Body of pancreas (tissue), 4 donors: Measurements from ENCODE around the gene RRM1.

Source experiments
- POLR2A ChIP-seq, 3 donors: fragments of 450-650 bp; IDR thresholded peaks; one replicate each; pipeline ENCODE4 v1.6.1; 2016; ENCODE audit warnings: antibody characterized with exemption in 3 of 3, mild to moderate bottlenecking in 2 of 3
- TF ChIP-seq, protein P1 (sequence below), 7 experiments: fragments of 450-650 bp in 4 of 7; fragments of 200-600 bp in 3 of 7; sonication (generic) in 3 of 7; IDR thresholded peaks; one replicate each; pipeline ENCODE4 v1.5.1; 2016 to 2019; ENCODE audit warnings: antibody characterized with exemption in 7 of 7

DNA sequence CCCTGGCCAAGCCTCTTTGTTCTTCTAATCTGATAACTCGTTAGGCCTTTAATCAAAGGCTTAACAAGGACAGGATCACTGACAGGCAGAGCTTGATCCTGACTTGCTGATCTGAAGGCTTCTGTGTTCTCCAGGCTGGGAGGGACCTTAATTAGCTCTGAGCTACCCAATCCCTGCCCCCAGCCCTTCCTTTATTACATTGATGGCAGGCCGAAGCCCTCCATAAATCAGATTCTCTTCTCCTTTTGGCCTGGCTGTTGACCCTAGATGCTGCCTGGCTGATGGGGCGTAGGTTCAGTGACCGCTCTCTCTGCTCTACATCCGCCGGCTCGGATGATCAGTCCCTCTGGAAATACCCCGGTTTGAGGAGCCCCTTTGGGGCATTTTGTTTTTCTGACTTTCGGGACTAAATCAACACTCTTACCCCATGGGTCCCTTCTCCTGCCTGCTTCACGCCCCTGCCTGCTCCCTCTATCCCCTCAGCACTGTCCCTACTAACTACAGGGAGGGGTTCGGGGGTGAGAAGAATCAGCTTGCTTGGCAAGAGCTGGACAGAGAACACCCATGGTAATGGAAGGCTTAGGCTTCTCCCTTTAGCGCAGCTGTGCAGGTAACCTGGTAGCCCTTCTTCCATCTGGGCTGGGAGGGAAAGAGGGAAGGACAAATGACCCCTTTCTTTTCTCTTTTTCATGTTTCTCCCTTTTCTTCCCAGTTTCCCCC is 10.0 kb upstream of the RRM1 start:
- TF ChIP-seq, protein P1, sequence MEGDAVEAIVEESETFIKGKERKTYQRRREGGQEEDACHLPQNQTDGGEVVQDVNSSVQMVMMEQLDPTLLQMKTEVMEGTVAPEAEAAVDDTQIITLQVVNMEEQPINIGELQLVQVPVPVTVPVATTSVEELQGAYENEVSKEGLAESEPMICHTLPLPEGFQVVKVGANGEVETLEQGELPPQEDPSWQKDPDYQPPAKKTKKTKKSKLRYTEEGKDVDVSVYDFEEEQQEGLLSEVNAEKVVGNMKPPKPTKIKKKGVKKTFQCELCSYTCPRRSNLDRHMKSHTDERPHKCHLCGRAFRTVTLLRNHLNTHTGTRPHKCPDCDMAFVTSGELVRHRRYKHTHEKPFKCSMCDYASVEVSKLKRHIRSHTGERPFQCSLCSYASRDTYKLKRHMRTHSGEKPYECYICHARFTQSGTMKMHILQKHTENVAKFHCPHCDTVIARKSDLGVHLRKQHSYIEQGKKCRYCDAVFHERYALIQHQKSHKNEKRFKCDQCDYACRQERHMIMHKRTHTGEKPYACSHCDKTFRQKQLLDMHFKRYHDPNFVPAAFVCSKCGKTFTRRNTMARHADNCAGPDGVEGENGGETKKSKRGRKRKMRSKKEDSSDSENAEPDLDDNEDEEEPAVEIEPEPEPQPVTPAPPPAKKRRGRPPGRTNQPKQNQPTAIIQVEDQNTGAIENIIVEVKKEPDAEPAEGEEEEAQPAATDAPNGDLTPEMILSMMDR (IDR thresholded peaks at IDR 0.05), result no peak
- no peak for TF ChIP-seq POLR2A (IDR thresholded peaks at IDR 0.05)
